Measurements from ENCODE around the gene ADARB1. TPM values are rescaled to one million over a fixed set of nuclear protein-coding genes. Genes with fewer than 3 reads are reported as not detected.

The ADARB1 gene
- polyA plus RNA-seq, 1 of the 3 experiments (the other 2 are of a cell fraction) = 7.8 TPM

DNA sequence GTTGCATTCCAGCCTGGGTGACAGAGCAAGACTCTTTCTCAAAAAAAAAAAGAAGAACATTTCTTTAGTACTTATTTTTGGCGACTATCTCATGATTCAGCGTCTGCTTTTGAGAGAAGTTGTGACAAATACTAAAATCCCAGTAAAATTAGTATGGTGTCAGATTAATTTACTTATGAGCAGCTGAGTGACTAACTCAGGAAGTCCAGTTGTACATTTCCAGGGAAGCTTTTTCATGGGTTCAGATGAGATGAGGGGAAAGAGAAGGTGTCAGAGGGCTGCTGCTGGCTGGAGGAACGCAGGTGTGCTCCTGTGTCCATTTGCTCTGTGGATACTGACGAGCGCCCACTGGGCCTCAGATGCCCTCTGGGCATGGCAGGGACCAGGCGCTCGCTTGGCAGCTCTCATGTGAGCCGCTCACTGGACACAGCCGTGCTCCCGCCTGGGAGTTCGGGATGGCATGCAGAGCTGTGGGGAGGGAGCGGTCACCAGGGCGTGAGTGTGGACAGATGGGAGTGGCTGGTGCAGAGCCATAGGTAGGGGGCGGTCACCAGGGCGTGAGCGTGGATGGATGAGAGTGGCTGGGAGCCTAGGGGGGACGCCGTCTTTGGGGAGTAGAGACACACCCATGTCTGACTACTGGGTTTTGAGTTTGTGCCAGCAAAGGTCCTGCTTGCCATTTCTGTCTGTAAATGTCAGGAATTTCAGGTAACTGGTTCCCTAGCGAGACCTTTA lies 55.0 kb downstream of the ADARB1 start:
- TF ChIP-seq JUND (IDR thresholded peaks at IDR 0.05) = 0 out of 2 replicates have a peak, but pooled peaks have one; percentile 4
- TF ChIP-seq RFX5 (IDR thresholded peaks at IDR 0.05; ENCODE audit: low read length) = no peak
- no peak for TF ChIP-seq RXRA (IDR thresholded peaks at IDR 0.05; ENCODE audit: borderline replicate concordance, low read depth)
- TF ChIP-seq FOSL2 (IDR thresholded peaks at IDR 0.05; ENCODE audit: borderline replicate concordance, low read depth) = 0 out of 2 replicates have a peak, but pooled peaks have one; percentile 21
- no peak for TF ChIP-seq TAF1 (IDR thresholded peaks at IDR 0.05; ENCODE audit: borderline replicate concordance, low read depth, low read length)
- TF ChIP-seq TEAD4 (IDR thresholded peaks at IDR 0.05; ENCODE audit: borderline replicate concordance, insufficient read depth) = no peak
- no peak for TF ChIP-seq FOXJ3 (CRISPR knock-in tag; IDR thresholded peaks at IDR 0.05)
- TF ChIP-seq EZH2phosphoT487 (IDR thresholded peaks at IDR 0.05; ENCODE audit: borderline replicate concordance, low read depth) = no peak
- no peak for TF ChIP-seq NFIC (IDR thresholded peaks at IDR 0.05; ENCODE audit: borderline replicate concordance)
- 81% methylated on average over 19 of the region's 19 CpGs for WGBS (ENCODE audit: low lambda C conversion rate)
- Histone ChIP-seq H3K27ac (ENCODE audit: low read depth in 2 of 2, low read length in 1 of 2) (peak overlapping the region in 1 of 2 experiments; percentile 74; a peak in 2 of 4 replicates), H3K9ac (peak overlapping the region; percentile 48; the same call in 1 of the 2 replicates), H3K27me3 (ENCODE audit: insufficient read depth) (no peaks in the 10 kb centered on the region), H3K9me2 (no peaks in the 10 kb centered on the region), H2AFZ (ENCODE audit: low read depth) (no peak overlapping the region), H3K79me2 (ENCODE audit: insufficient read depth) (no peaks in the 10 kb centered on the region; the same call in 1 of the 2 replicates), H4K20me1 (ENCODE audit: insufficient read depth) (no peaks in the 10 kb centered on the region), H3F3A (replicated peaks; ENCODE audit: insufficient read depth) (peaks cover 35% of the 10 kb centered on the region), H3K4me2 (peak overlapping the region; percentile 84), H3K36me3 (replicated peaks in 1 of 2; ENCODE audit: control insufficient read depth in 1 of 2, insufficient read depth in 2 of 2, low read length in 1 of 2) (no peaks in the 10 kb centered on the region), H3K4me3 (ENCODE audit: low read depth in 2 of 2, low read length in 1 of 2) (0 out of 4 replicates have a peak overlapping the region, but pooled peaks of 1 of the 2 experiments have one; percentile 20), H3K4me1 (ENCODE audit: control insufficient read depth in 1 of 2, insufficient read depth in 2 of 2, low read depth in 1 of 2, low read length in 1 of 2) (peaks cover 8 to 22% of the 10 kb centered on the region in 2 experiments), H3K9me3 (no peaks in the 10 kb centered on the region)
- DNase-seq = no peak
- CTCF ChIA-PET = interaction anchor here (0.7 to 9.8 kb wide), 26 partner anchors 10 to 263 kb away, joined by 3 to 334 read pairs (median 8); no protein-coding TSS in a partner anchor
- POLR2A ChIA-PET = no interaction called here

DNA sequence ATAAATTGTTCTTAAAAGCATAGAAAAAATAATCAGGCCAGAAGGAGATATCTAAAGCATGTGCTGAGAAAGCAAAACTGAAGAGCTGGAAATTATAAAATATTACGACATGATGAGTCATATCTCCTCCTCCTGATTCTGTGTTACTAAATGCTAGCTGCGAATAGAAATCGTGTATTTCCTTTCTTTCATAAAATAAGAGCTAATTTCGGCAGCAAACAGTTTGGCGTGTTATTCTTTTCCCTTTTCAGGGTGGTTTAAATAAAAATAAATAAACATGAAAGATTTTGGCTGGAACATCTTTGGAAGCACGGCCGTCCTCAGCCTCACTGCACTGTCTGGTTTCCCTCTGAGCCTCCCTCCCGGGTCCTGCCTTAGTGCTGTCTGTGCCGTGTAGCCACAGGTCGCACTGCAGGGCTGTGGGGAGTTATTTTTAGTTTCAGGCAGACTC lies 56.0 kb downstream of the ADARB1 start:
- Histone ChIP-seq H4K20me1 (ENCODE audit: insufficient read depth) (no peaks in the 10 kb centered on the region), H3K4me3 (ENCODE audit: low read depth in 2 of 2, low read length in 1 of 2) (peak overlapping the region; percentile 30 to 58; a peak in 3 of 4 replicates), H3K9me2 (no peaks in the 10 kb centered on the region), H3K36me3 (replicated peaks in 1 of 2; ENCODE audit: control insufficient read depth in 1 of 2, insufficient read depth in 2 of 2, low read length in 1 of 2) (no peaks in the 10 kb centered on the region), H3K27ac (ENCODE audit: low read depth in 2 of 2, low read length in 1 of 2) (peak overlapping the region; percentile 62 to 74; a peak in 3 of 4 replicates), H3K9me3 (no peaks in the 10 kb centered on the region), H3F3A (replicated peaks; ENCODE audit: insufficient read depth) (peaks cover 35% of the 10 kb centered on the region), H3K4me1 (ENCODE audit: control insufficient read depth in 1 of 2, insufficient read depth in 2 of 2, low read depth in 1 of 2, low read length in 1 of 2) (peaks cover 8 to 22% of the 10 kb centered on the region in 2 experiments), H3K27me3 (ENCODE audit: insufficient read depth) (no peaks in the 10 kb centered on the region), H3K9ac (peak overlapping the region; percentile 48; the same call in 1 of the 2 replicates), H2AFZ (ENCODE audit: low read depth) (peak overlapping the region; percentile 68), H3K79me2 (ENCODE audit: insufficient read depth) (no peaks in the 10 kb centered on the region; the same call in 1 of the 2 replicates), H3K4me2 (peak overlapping the region; percentile 84)
- DNase-seq = no peak
- WGBS (ENCODE audit: low lambda C conversion rate) = 18% methylated on average over 10 of the region's 10 CpGs
- CTCF ChIA-PET = interaction anchor here (0.6 to 9.8 kb wide), 16 partner anchors 9 to 190 kb away, joined by 3 to 334 read pairs (median 4); partner anchors contain the start of gene SLX9
- POLR2A ChIA-PET = no interaction called here
- TF ChIP-seq FOXM1 (IDR thresholded peaks at IDR 0.05; ENCODE audit: low read depth) (no peak), SMC3 (IDR thresholded peaks at IDR 0.05; ENCODE audit: low read depth, low read length) (no peak), FOXJ3 (CRISPR knock-in tag; IDR thresholded peaks at IDR 0.05) (no peak), TAF1 (IDR thresholded peaks at IDR 0.05; ENCODE audit: borderline replicate concordance, low read depth, low read length) (no peak), RAD21 (IDR thresholded peaks at IDR 0.05; ENCODE audit: low read length) (no peak), RXRA (IDR thresholded peaks at IDR 0.05; ENCODE audit: borderline replicate concordance, low read depth) (no peak), EZH2phosphoT487 (IDR thresholded peaks at IDR 0.05; ENCODE audit: borderline replicate concordance, low read depth) (no peak), JUND (IDR thresholded peaks at IDR 0.05) (peak; percentile 68), MEF2A (IDR thresholded peaks at IDR 0.05; ENCODE audit: borderline replicate concordance, low read depth) (0 out of 2 replicates have a peak, but pooled peaks have one; percentile 15), MXI1 (IDR thresholded peaks at IDR 0.05; ENCODE audit: low read depth, low read length) (no peak), YY1 (IDR thresholded peaks at IDR 0.05; ENCODE audit: low read depth) (no peak), TEAD4 (IDR thresholded peaks at IDR 0.05; ENCODE audit: borderline replicate concordance, insufficient read depth) (no peak), GATA2 (CRISPR knock-in tag; IDR thresholded peaks at IDR 0.05) (no peak), NFIC (IDR thresholded peaks at IDR 0.05; ENCODE audit: borderline replicate concordance) (no peak), ELF1 (IDR thresholded peaks at IDR 0.05) (no peak)
- TF ChIP-seq, protein P1, sequence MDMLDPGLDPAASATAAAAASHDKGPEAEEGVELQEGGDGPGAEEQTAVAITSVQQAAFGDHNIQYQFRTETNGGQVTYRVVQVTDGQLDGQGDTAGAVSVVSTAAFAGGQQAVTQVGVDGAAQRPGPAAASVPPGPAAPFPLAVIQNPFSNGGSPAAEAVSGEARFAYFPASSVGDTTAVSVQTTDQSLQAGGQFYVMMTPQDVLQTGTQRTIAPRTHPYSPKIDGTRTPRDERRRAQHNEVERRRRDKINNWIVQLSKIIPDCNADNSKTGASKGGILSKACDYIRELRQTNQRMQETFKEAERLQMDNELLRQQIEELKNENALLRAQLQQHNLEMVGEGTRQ (IDR thresholded peaks at IDR 0.05; ENCODE audit: borderline replicate concordance, low read depth, low read length) = no peak
- TF ChIP-seq, protein P2, sequence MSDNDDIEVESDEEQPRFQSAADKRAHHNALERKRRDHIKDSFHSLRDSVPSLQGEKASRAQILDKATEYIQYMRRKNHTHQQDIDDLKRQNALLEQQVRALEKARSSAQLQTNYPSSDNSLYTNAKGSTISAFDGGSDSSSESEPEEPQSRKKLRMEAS (IDR thresholded peaks at IDR 0.05; ENCODE audit: low read depth) = no peak
- TF ChIP-seq, protein P3, sequence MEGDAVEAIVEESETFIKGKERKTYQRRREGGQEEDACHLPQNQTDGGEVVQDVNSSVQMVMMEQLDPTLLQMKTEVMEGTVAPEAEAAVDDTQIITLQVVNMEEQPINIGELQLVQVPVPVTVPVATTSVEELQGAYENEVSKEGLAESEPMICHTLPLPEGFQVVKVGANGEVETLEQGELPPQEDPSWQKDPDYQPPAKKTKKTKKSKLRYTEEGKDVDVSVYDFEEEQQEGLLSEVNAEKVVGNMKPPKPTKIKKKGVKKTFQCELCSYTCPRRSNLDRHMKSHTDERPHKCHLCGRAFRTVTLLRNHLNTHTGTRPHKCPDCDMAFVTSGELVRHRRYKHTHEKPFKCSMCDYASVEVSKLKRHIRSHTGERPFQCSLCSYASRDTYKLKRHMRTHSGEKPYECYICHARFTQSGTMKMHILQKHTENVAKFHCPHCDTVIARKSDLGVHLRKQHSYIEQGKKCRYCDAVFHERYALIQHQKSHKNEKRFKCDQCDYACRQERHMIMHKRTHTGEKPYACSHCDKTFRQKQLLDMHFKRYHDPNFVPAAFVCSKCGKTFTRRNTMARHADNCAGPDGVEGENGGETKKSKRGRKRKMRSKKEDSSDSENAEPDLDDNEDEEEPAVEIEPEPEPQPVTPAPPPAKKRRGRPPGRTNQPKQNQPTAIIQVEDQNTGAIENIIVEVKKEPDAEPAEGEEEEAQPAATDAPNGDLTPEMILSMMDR (IDR thresholded peaks at IDR 0.05) = no peak
- TF ChIP-seq, protein P4, sequence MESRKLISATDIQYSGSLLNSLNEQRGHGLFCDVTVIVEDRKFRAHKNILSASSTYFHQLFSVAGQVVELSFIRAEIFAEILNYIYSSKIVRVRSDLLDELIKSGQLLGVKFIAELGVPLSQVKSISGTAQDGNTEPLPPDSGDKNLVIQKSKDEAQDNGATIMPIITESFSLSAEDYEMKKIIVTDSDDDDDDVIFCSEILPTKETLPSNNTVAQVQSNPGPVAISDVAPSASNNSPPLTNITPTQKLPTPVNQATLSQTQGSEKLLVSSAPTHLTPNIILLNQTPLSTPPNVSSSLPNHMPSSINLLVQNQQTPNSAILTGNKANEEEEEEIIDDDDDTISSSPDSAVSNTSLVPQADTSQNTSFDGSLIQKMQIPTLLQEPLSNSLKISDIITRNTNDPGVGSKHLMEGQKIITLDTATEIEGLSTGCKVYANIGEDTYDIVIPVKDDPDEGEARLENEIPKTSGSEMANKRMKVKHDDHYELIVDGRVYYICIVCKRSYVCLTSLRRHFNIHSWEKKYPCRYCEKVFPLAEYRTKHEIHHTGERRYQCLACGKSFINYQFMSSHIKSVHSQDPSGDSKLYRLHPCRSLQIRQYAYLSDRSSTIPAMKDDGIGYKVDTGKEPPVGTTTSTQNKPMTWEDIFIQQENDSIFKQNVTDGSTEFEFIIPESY (IDR thresholded peaks at IDR 0.05; ENCODE audit: borderline replicate concordance, low read depth) = no peak
